Lower leg skin (tissue), 4 donors: ENCODE results near the gene ERICH3. TPM values are rescaled to one million over a fixed set of nuclear protein-coding genes. Genes with fewer than 3 reads are reported as not detected.

ENCODE experiments used
- DNase-seq, 2 donors: peaks; one replicate each; pipeline ENCODE4 v3.0.0-alpha.2; 2019; ENCODE audit warnings: low spot score in 2 of 2
- H3K4me3 ChIP-seq: fragments of 200-600 bp; sonication (generic); 2 replicates; pipeline ENCODE4 v1.5.1; 2017; ENCODE audit warnings: mild to moderate bottlenecking, low read depth; ENCODE audit not compliant: poor library complexity, severe bottlenecking
- CTCF ChIP-seq, 3 donors: fragments of 450-650 bp; IDR thresholded peaks; one replicate each; pipeline ENCODE4 v1.5.1; 2016; ENCODE audit warnings: antibody characterized with exemption in 3 of 3, mild to moderate bottlenecking in 3 of 3, moderate library complexity in 2 of 3
- POLR2A ChIP-seq, 2 donors: fragments of 450-650 bp; IDR thresholded peaks; one replicate each; pipeline ENCODE4 v1.6.1; 2016 to 2017; ENCODE audit warnings: antibody characterized with exemption in 2 of 2, mild to moderate bottlenecking in 1 of 2, moderate library complexity in 1 of 2
- WGBS, 2 donors: methylation state at CpG; one replicate each; pipeline ENCODE4 v1.1.5; 2018; 5-methylcytosine and 5-hydroxymethylcytosine counted together
- intact Hi-C: fragments of 100-400 bp; cut with DNase I; formaldehyde crosslinking; loops from one replicate; pipeline ENCODE4 v1.15.0; 2023; ENCODE audit warnings: low total_unique reads
- total RNA-seq, 4 donors: library from RNA; depleted of rRNA; stranded (reverse); fragments of >200 nt; gene quantifications; one replicate each; pipeline ENCODE4 v1.1.0, GENCODE V29; 2016

The ERICH3 gene
- total RNA-seq, 4 donors from 2014 or later: not detected

DNA sequence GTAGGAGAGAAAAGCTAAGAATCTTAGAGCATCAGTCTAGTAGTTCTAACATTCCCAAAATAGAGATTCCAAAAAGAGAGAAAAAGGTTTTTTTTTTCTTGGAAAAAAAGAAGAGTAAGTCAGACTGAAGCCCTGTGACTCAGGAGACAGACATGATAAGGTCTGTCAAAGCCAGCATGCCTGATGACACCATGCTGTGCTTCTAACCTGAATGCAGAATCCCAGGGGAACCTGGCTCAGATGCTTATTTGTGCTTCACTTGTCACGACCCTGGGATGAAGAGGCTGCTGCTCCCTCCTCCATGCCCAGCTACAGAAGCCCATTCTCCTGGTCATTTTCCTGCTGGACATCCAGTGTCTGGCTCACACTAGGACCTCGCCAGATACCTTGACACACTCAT is 44.3 kb downstream of the ERICH3 start:
- 44 to 58% methylated on average over 2 of the region's 2 CpGs for WGBS, 2 donors
- TF ChIP-seq CTCF (IDR thresholded peaks at IDR 0.05): no peak
- intact Hi-C loops: no loop called here

GRCh38 chr1:74623716-74624115 is 49.9 kb downstream of the ERICH3 start:
- DNase-seq: no peak
- H3K4me3 ChIP-seq: no peak overlapping the region
- 73 to 80% methylated on average over 2 of the region's 2 CpGs for WGBS, 2 donors
- TF ChIP-seq POLR2A (IDR thresholded peaks at IDR 0.05): no peak
- no peak for TF ChIP-seq CTCF (IDR thresholded peaks at IDR 0.05)
- intact Hi-C loops: no loop called here

More for the DNA sequence above, 44.3 kb downstream of the ERICH3 start:
- DNase-seq: no peak
- no peak overlapping the region for H3K4me3 ChIP-seq

- TF ChIP-seq CTCF (IDR thresholded peaks at IDR 0.05) (no peak), POLR2A (IDR thresholded peaks at IDR 0.05) (no peak)
- H3K4me3 ChIP-seq: no peak overlapping the region
- 53 to 61% methylated on average over 3 of the region's 3 CpGs for whole genome bisulfite sequencing, 2 donors
- intact Hi-C loops: no loop called here
- no peak for DNase-seq
Measured at GRCh38 chr1:74620242-74620641, 53.4 kb downstream of the ERICH3 start.

DNA sequence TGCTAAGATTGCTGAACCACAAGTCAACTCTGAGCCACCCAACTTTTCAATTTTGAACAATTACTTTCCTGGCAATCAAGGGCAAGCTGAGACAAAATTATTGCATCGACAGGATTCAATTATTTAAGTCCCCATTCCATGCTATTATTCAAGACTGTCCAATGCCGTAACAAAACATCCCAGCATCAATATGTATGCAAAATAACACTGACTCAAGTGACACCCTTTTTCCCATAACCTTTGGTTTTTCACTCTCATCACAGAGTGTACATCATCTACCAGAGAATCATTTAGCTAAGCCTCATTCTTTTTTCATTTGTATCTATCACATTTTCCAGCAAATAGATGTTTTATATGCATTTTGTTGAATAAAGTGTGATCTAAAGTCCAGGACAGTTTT is 54.6 kb downstream of the ERICH3 start:
- WGBS, 2 donors: 67 to 79% methylated on average over 2 of the region's 2 CpGs
- H3K4me3 ChIP-seq: no peak overlapping the region

DNA sequence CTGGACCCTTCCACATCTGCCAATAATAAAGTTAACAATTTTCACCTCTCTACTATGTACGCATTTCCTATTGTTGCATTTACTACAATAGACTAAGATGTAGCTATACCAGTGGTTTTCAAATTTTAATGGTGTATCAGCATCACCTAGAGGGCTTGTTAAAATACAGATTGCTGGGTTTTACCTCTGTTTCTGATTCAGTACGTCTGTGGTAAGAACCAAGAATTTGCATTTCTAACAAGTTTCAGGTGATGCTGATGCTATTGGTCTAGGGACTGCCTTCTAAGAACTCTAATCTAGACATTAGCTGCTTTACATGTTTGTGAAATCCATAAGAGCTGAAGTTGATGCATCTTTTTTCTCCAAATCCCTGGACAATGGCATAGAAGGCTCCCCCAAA is 59.7 kb downstream of the ERICH3 start:
- TF ChIP-seq POLR2A (IDR thresholded peaks at IDR 0.05): no peak
- no peak for TF ChIP-seq CTCF (IDR thresholded peaks at IDR 0.05)
- H3K4me3 ChIP-seq: no peak overlapping the region
- no peak for DNase-seq
- intact Hi-C loops: no loop called here
- WGBS, 2 donors: 69 to 74% methylated on average over 2 of the region's 2 CpGs

More for the DNA sequence above, 54.6 kb downstream of the ERICH3 start:
- TF ChIP-seq POLR2A (IDR thresholded peaks at IDR 0.05) (no peak), CTCF (IDR thresholded peaks at IDR 0.05) (no peak)
- intact Hi-C loops: no loop called here
- no peak for DNase-seq

DNA sequence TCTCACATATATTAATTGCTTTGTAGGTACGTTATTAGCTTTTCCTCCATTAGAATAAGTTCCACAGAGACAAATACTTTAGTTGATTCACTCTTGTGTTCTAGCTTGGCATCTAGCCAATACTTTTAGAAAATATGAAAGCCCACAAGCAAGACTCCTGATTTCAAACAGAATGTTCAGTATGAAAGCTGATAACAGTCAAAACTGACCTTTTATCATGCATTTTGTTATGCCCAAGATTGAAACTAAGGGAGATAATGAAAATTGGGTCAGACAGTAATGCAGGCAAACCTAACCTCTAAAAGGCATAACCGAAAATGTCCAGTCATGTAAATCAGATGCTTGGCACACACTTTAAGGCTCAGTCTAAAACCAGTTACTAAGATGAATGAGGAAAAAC is 61.7 kb downstream of the ERICH3 start:
- intact Hi-C loops: no loop called here
- no peak for TF ChIP-seq POLR2A (IDR thresholded peaks at IDR 0.05)
- no peak for TF ChIP-seq CTCF (IDR thresholded peaks at IDR 0.05)
- 62 to 72% methylated on average over 2 of the region's 2 CpGs for WGBS, 2 donors
- DNase-seq: no peak
- no peak overlapping the region for H3K4me3 ChIP-seq
